Effector memory CD4-positive, alpha-beta T cell (primary cell): ENCODE data around the gene ADGRD1.

ENCODE experiments used
- DNase-seq, 3 donors: peaks; one replicate each; pipeline ENCODE4 v3.0.0-alpha.2; 2020
- H3K27ac ChIP-seq: 2 replicates; pipeline ENCODE4 v1.7.0; 2013; ENCODE audit warnings: mild to moderate bottlenecking, low read length, moderate library complexity; ENCODE audit not compliant: insufficient read depth, poor library complexity, severe bottlenecking
- H3K27me3 ChIP-seq: replicated peaks from 2 replicates; pipeline ENCODE4 v1.7.0; 2013; ENCODE audit warnings: mild to moderate bottlenecking, low read length; ENCODE audit not compliant: insufficient read depth, control insufficient read depth, poor library complexity, severe bottlenecking
- H3K36me3 ChIP-seq: 2 replicates; pipeline ENCODE4 v1.7.0; 2013; ENCODE audit warnings: mild to moderate bottlenecking, low read length, moderate library complexity; ENCODE audit not compliant: control insufficient read depth, insufficient read depth
- H3K4me1 ChIP-seq: 2 replicates; pipeline ENCODE4 v1.7.0; 2013; ENCODE audit warnings: low read length, mild to moderate bottlenecking; ENCODE audit not compliant: control insufficient read depth, insufficient read depth, poor library complexity, severe bottlenecking
- H3K4me3 ChIP-seq: 2 replicates; pipeline ENCODE4 v1.7.0; 2013; ENCODE audit warnings: low read length, low read depth, mild to moderate bottlenecking; ENCODE audit not compliant: insufficient read depth, poor library complexity, severe bottlenecking
- H3K9me3 ChIP-seq: 2 replicates; pipeline ENCODE4 v1.7.0; 2013; ENCODE audit warnings: mild to moderate bottlenecking, low read length, moderate library complexity; ENCODE audit not compliant: control insufficient read depth

The ADGRD1 gene

DNA sequence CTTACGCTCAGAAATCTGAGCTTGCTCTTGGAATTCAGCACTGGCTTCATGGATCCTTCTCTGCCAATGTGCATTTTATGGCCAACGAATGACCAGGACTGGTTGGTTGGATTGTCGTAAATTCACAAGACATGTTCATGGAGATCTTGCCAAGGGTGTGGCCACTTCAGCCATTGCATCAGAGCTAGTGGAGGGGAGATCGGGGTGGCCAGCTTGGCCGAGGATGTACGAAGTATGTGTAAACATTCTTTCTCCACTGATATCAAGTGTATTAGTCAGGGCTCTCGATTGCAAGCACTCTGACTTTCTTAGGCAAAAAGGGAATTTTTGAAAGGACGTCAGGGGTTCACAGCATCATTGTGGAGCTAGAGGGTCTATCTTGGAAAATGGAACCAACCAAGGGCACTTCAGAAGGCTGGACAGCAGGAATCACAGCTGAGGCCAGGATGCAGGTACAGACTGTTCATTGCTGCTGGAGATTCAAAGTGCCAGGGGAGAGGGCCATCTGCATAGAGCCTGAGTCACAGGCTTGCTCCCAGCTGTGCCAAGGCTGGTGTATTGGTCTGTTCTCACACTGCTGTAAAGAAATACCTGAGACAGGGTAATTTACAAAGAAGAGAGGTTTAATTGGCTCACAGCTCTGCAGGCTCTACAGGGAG lies 32.9 kb upstream of the ADGRD1 start:
- Histone ChIP-seq H3K27me3 (peaks cover 4% of the 10 kb centered on the region), H3K36me3 (no peaks in the 10 kb centered on the region), H3K27ac (no peak overlapping the region), H3K4me1 (no peaks in the 10 kb centered on the region), H3K9me3 (no peaks in the 10 kb centered on the region), H3K4me3 (no peak overlapping the region)
- no peak for DNase-seq

- no peaks in the 10 kb centered on the region for H3K4me1 ChIP-seq
These were observed 31.2 kb upstream of the ADGRD1 start for GRCh38 chr12:130922511-130922953.

GRCh38 chr12:130924966-130925665 lies 28.6 kb upstream of the ADGRD1 start:
- Histone ChIP-seq H3K36me3 (no peaks in the 10 kb centered on the region), H3K4me1 (no peaks in the 10 kb centered on the region), H3K9me3 (no peaks in the 10 kb centered on the region), H3K4me3 (no peak overlapping the region), H3K27me3 (no peaks in the 10 kb centered on the region), H3K27ac (no peak overlapping the region)
- DNase-seq, result no peak

More at GRCh38 chr12:130922511-130922953, 31.2 kb upstream of the ADGRD1 start:
- no peaks in the 10 kb centered on the region for H3K36me3 ChIP-seq
- no peak overlapping the region for H3K27ac ChIP-seq
- H3K4me3 ChIP-seq, result no peak overlapping the region
- H3K9me3 ChIP-seq, result no peaks in the 10 kb centered on the region
- DNase-seq, result no peak
- H3K27me3 ChIP-seq, result no peaks in the 10 kb centered on the region

- DNase-seq, result no peak
- Histone ChIP-seq H3K4me3 (no peak overlapping the region), H3K9me3 (no peaks in the 10 kb centered on the region), H3K4me1 (no peaks in the 10 kb centered on the region), H3K27ac (no peak overlapping the region), H3K27me3 (no peaks in the 10 kb centered on the region), H3K36me3 (no peaks in the 10 kb centered on the region)
These were observed 28.1 kb upstream of the ADGRD1 start for GRCh38 chr12:130925666-130926015.

DNA sequence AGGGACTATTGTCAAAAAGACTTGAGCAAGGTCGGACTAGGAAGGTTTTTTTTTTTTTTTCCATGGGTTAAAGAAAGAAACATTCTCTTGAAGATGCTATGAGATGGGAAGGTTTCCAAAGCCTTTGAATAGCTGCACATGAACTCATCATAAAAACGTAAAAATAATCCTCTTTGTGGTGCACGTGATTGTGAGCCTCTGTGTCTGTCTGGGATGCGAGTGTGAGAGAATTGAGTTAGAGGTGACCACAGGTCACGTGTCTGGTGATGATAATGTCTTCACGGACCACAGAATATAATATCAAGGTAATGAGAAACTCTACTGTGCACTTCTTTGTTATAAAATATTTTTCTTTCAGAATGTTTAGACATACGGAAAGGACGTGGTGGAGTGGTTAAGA lies 24.3 kb upstream of the ADGRD1 start:
- H3K4me1 ChIP-seq, result no peaks in the 10 kb centered on the region
- H3K27ac ChIP-seq, result no peak overlapping the region
- H3K4me3 ChIP-seq, result no peak overlapping the region
- no peak for DNase-seq
- H3K27me3 ChIP-seq, result no peaks in the 10 kb centered on the region
- H3K36me3 ChIP-seq, result no peaks in the 10 kb centered on the region
- H3K9me3 ChIP-seq, result no peaks in the 10 kb centered on the region

- DNase-seq, result no peak
These were observed 21.4 kb upstream of the ADGRD1 start for GRCh38 chr12:130932061-130932930.

DNA sequence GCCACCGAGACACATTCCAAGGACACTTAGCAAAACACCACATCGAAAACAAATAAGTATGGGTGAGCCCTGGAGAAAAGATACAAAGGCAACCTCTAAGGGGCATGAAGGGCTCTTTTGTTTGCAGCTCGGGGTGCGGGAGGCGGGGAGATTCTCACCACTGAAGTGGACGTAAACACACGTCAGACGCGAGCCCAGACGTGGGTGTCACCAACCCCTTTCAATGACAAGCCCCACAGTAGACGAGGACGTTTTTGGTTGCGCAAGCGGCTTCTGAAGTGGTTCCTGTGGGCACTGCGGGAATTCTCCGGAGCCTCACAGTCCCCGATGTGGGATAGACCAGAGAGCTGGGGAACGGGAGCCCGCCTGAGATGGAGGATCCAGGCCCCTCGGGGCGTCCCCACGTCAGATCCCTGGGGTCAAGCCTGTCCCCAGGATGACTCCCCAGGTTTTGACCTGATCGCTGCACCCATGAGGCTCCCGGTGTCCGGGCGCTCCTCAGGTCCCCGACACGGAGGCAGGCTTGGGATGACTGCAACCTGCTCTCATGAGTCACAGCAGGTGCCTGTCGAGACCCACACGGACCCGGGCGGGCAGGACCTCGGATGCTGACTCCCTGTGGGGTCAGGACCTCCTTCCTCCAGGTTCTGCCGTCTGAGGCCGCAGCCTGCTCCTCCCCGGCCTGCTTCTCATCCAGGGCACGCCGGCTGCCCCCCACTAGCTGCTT lies 20.3 kb upstream of the ADGRD1 start:
- Histone ChIP-seq H3K9me3 (no peaks in the 10 kb centered on the region), H3K27ac (no peak overlapping the region), H3K36me3 (no peaks in the 10 kb centered on the region), H3K4me1 (no peaks in the 10 kb centered on the region), H3K27me3 (no peaks in the 10 kb centered on the region), H3K4me3 (no peak overlapping the region)
- no peak for DNase-seq

More at GRCh38 chr12:130932061-130932930, 21.4 kb upstream of the ADGRD1 start:
- Histone ChIP-seq H3K4me1 (no peaks in the 10 kb centered on the region), H3K4me3 (no peak overlapping the region), H3K36me3 (no peaks in the 10 kb centered on the region), H3K27me3 (no peaks in the 10 kb centered on the region), H3K27ac (no peak overlapping the region), H3K9me3 (no peaks in the 10 kb centered on the region)

- no peaks in the 10 kb centered on the region for H3K9me3 ChIP-seq
- H3K27ac ChIP-seq, result no peak overlapping the region
- H3K4me3 ChIP-seq, result no peak overlapping the region
- no peaks in the 10 kb centered on the region for H3K4me1 ChIP-seq
- no peak for DNase-seq
- H3K36me3 ChIP-seq, result no peaks in the 10 kb centered on the region
- H3K27me3 ChIP-seq, result no peaks in the 10 kb centered on the region
These were observed 19.0 kb upstream of the ADGRD1 start for GRCh38 chr12:130934753-130935152.

DNA sequence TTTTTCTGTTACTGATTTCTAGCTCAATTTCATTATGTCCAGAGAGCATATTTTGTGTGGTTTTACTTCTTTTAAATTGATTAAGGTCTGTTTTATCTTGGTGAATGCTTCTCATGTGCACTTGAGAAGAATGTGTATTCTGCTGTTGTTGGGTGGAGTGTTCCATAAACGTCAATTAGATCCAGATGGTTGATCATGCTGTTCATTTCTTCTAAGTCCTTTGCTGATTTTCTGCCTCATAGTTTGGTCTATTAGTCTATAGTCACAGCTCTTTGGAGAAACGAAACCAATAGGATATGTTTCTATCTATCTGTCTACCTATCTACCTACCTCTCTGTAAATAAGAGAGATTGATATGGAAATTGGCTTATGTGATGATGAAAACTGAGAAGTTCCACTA lies 17.1 kb upstream of the ADGRD1 start:
- no peak for DNase-seq
- Histone ChIP-seq H3K36me3 (no peaks in the 10 kb centered on the region), H3K27me3 (no peaks in the 10 kb centered on the region), H3K4me1 (no peaks in the 10 kb centered on the region), H3K27ac (no peak overlapping the region), H3K9me3 (no peaks in the 10 kb centered on the region), H3K4me3 (no peak overlapping the region)
